NCI-H1930 (cell line): ENCODE measurements around the gene HARBI1.

ENCODE experiments used
- DNase-seq, 2 experiments: peaks; one replicate each; lab custom pipeline; 2025; lab: John Stamatoyannopoulos, UW

HARBI1 gene

DNA sequence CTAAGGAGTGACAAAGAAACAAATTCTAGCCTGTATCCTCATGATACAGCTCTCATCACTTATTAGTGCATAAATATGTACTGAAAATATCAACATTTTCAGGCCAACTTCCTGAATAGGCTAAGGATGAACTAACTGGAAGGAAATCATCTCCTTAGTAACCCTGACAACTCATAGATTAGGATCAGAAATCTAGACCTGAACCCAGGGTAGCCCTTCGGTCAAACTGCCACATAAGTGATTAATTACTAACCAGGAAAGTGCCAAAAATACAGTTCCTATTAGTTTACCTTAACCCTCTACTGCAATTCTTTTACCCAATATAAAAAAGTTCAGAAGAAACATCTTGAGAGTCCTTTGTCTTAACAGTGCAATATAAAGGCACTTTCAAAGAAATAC, 63.2 kb downstream of the HARBI1 start:
- DNase-seq, result no peak
